DND-41 (cell line): ENCODE results near the gene DCC.

ENCODE experiments used
- ATAC-seq: fragments of 200-7000 bp; cut with Tn5 transposase; 3 replicates; pipeline ENCODE4 v1.9.1; 2021; ENCODE audit warnings: low read depth; ENCODE audit not compliant: insufficient read depth
- DNase-seq: peaks from one replicate; pipeline ENCODE4 v3.0.0-alpha.2; 2020
- H2AFZ ChIP-seq: 2 replicates; pipeline ENCODE4 v1.6.0; 2012; ENCODE audit warnings: low read depth, low read length
- H3K27ac ChIP-seq: 2 replicates; pipeline ENCODE4 v1.5.1; 2012; ENCODE audit warnings: low read length, inconsistent platforms
- H3K27me3 ChIP-seq: fragments of 200-600 bp; sonication (generic); 2 replicates; pipeline ENCODE4 v1.6.0; 2012; ENCODE audit warnings: low read length, mild to moderate bottlenecking, inconsistent platforms; ENCODE audit not compliant: insufficient read depth, poor library complexity
- H3K36me3 ChIP-seq: 2 replicates; pipeline ENCODE4 v1.5.1; 2012; ENCODE audit warnings: low read length, inconsistent platforms; ENCODE audit not compliant: insufficient read depth
- H3K4me1 ChIP-seq: 2 replicates; pipeline ENCODE4 v1.5.1; 2012; ENCODE audit warnings: mild to moderate bottlenecking, low read length; ENCODE audit not compliant: insufficient read depth
- H3K4me2 ChIP-seq: 2 replicates; pipeline ENCODE4 v1.6.0; 2012; ENCODE audit warnings: mild to moderate bottlenecking, moderate library complexity, low read length, inconsistent platforms; ENCODE audit not compliant: insufficient read depth
- H3K4me3 ChIP-seq, 2 experiments: fragments of 200-600 bp in 1 of 2; shearing (Covaris generic) in 1 of 2; 2 replicates each; pipeline ENCODE4 v1.5.1; 2012 to 2016; ENCODE audit warnings: inconsistent platforms in 2 of 2, low read length in 2 of 2, mild to moderate bottlenecking in 2 of 2, low read depth in 1 of 2, moderate library complexity in 1 of 2
- H3K79me2 ChIP-seq: 2 replicates; pipeline ENCODE4 v1.6.0; 2012; ENCODE audit warnings: low read length, inconsistent platforms; ENCODE audit not compliant: insufficient read depth
- H3K9ac ChIP-seq: 2 replicates; pipeline ENCODE4 v1.6.0; 2012; ENCODE audit warnings: low read depth, mild to moderate bottlenecking, inconsistent platforms, low read length, moderate library complexity
- H3K9me3 ChIP-seq: 2 replicates; pipeline ENCODE4 v1.5.1; 2012; ENCODE audit warnings: low read length, moderate library complexity, mild to moderate bottlenecking, inconsistent platforms; ENCODE audit not compliant: insufficient read depth, severe bottlenecking
- H4K20me1 ChIP-seq: 2 replicates; pipeline ENCODE4 v1.6.0; 2012; ENCODE audit warnings: low read length; ENCODE audit not compliant: insufficient read depth
- CTCF ChIP-seq: IDR thresholded peaks from 2 replicates; pipeline ENCODE4 v1.5.1; 2012; ENCODE audit warnings: borderline replicate concordance, low read length, moderate library complexity, mild to moderate bottlenecking; ENCODE audit not compliant: poor library complexity, severe bottlenecking; ENCODE audit errors: extremely low read depth
- EZH2 ChIP-seq: IDR thresholded peaks from 3 replicates; pipeline ENCODE4 v1.6.1; 2012; ENCODE audit warnings: borderline replicate concordance, low read depth, mild to moderate bottlenecking, moderate library complexity, low read length, inconsistent platforms; ENCODE audit not compliant: severe bottlenecking

The DCC gene

DNA sequence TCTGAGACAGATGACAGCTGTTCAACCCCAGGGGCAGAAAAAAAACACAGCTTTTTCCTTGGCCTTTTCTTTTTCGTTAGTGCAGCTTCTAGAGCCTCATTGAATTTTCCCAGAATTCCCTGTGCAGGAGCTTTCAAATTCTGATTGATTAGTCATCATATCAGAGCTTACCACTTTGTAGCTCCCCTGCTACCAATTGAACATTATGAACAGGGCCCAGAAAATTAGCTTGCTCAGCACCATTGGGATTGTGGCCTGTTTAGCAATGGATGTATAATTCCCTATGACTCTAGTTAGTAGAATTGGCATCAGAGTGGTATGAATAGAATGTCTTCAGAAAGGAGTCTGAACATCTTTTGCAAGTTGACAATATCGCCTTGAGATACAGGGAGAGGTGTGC, 631.1 kb downstream of the DCC start:
- H4K20me1 ChIP-seq, result no peaks in the 10 kb centered on the region
- no peak overlapping the region for H3K27ac ChIP-seq
- ATAC-seq (no peak), DNase-seq (no peak)
- no peaks in the 10 kb centered on the region for H3K27me3 ChIP-seq
- no peaks in the 10 kb centered on the region for H3K36me3 ChIP-seq
- no peak overlapping the region for H3K9ac ChIP-seq
- H3K4me2 ChIP-seq, result no peak overlapping the region
- H3K79me2 ChIP-seq, result no peaks in the 10 kb centered on the region
- no peaks in the 10 kb centered on the region for H3K9me3 ChIP-seq
- no peak for TF ChIP-seq CTCF
- TF ChIP-seq EZH2, result no peak
- H3K4me3 ChIP-seq, result no peak overlapping the region
- H2AFZ ChIP-seq, result no peak overlapping the region
- no peaks in the 10 kb centered on the region for H3K4me1 ChIP-seq

DNA sequence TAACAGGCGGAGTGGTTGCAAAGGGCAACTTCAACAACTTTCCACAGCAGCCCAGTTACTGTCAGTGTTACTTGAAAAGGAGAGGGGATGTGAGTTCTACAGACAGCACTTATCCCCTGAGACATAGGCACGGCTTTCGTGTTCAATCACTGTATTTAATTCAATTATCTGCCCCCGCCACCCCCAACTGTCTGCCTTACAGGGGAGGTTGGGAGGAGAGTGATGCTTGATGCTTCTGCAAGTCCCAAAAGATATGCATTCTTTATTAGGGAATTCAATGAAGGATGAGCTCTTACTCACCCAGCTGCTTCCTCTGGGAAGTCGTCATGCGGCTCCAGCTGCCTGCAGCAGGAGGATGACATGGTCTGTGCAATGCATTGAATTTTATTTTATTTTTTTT, 639.9 kb downstream of the DCC start:
- TF ChIP-seq CTCF (no peak), EZH2 (no peak)
- no peaks in the 10 kb centered on the region for H3K9me3 ChIP-seq
- no peaks in the 10 kb centered on the region for H4K20me1 ChIP-seq
- H3K4me3 ChIP-seq, result no peak overlapping the region
- H3K79me2 ChIP-seq, result no peaks in the 10 kb centered on the region
- H3K4me1 ChIP-seq, result no peaks in the 10 kb centered on the region
- H3K9ac ChIP-seq, result no peak overlapping the region
- DNase-seq (no peak), ATAC-seq (no peak)
- H3K36me3 ChIP-seq, result no peaks in the 10 kb centered on the region
- no peaks in the 10 kb centered on the region for H3K27me3 ChIP-seq
- no peak overlapping the region for H3K4me2 ChIP-seq
- no peak overlapping the region for H2AFZ ChIP-seq
- no peak overlapping the region for H3K27ac ChIP-seq

DNA sequence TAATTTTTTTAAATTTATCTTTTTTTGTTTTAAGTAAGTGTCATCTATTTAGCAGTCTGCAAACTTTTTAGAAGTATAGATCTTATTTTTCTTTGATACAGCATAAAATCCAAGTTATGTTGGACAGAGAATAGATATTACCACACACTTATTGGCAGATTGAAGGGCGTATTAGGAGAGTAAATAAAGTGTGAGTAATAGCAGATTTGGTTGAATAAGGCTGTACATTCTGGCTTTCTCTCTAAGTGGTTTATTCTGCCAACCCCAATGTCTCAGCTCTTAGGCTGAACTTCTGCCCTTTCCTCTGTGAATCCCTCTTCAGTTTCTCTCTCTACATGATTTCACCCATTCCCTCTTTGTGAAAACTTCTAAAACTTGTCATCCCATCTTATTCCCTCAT, 651.2 kb downstream of the DCC start:
- Histone ChIP-seq H3K4me2 (no peak overlapping the region), H3K79me2 (no peaks in the 10 kb centered on the region), H3K27me3 (no peaks in the 10 kb centered on the region), H3K4me3 (no peak overlapping the region), H3K9ac (no peak overlapping the region), H3K9me3 (no peaks in the 10 kb centered on the region), H3K4me1 (no peaks in the 10 kb centered on the region), H3K36me3 (no peaks in the 10 kb centered on the region), H2AFZ (no peak overlapping the region), H4K20me1 (no peaks in the 10 kb centered on the region), H3K27ac (no peak overlapping the region)
- ATAC-seq (no peak), DNase-seq (no peak)
- TF ChIP-seq CTCF, result no peak
- no peak for TF ChIP-seq EZH2

DNA sequence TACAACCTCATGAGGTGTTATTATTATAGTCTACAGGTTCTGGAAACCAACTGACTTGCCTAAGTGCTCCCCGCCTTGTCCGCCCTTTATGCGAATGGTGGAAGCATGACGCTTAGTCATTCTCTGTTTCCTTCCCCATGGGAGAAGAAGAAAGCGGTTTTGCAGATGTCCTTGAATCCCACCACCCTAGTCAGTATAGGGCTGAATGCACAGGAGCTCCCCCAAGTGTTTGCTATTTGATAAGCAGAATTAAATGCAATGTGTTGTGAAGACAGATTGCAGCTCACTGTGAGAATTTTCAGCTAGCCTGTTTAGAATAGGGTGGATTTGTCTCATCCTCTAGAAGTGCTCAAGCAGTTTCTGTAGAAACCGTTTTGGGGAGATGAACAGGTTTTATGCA, 652.0 kb downstream of the DCC start:
- Histone ChIP-seq H3K4me2 (no peak overlapping the region), H4K20me1 (no peaks in the 10 kb centered on the region), H3K27me3 (no peaks in the 10 kb centered on the region), H3K36me3 (no peaks in the 10 kb centered on the region), H3K79me2 (no peaks in the 10 kb centered on the region), H3K4me3 (no peak overlapping the region), H3K27ac (no peak overlapping the region), H3K4me1 (no peaks in the 10 kb centered on the region), H3K9ac (no peak overlapping the region), H3K9me3 (no peaks in the 10 kb centered on the region), H2AFZ (no peak overlapping the region)
- peak; percentile 30 for TF ChIP-seq CTCF
- no peak for TF ChIP-seq EZH2
- DNase-seq, result no peak
- ATAC-seq, result no peak
